Stimulated activated CD4-positive, alpha-beta T cell treated with anti-CD3 and anti-CD28 coated beads, Interleukin-12 subunit alpha, Interleukin-12 subunit beta, amount 100 ng/mL, for 4 hours (primary cell): ENCODE measurements around the gene KCND2.
"Not testable (repeated sequence)": the region's sequence is repeated elsewhere in the genome, so short reads cannot be mapped to it uniquely, and the experiment has no call there.

ENCODE experiments used
- DNase-seq: peaks from one replicate; pipeline ENCODE4 v3.0.0-alpha.2; 2020

The KCND2 gene

DNA sequence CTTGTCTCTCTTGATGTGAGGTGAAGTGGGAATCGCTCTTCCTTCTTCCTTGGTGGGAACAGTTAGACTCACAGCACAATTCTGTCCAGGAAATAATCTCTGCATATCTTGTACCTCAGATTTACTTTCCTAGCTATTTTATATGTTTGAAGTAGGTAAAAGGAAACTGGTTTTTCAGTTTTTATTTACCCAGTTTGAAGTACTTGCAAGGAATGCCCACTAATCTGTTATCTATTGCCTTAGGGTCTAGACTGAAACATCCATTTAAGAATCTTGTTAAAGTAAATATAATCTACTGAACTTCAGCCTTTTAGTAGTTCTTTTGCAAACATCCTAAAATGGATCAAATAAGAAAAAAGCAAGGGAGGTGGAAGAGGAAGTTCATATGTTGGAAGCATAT is 229.8 kb downstream of the KCND2 start:
- no peak for DNase-seq

- no peak for DNase-seq
Measured at GRCh38 chr7:120504386-120504785, 231.4 kb downstream of the KCND2 start.

- no peak for DNase-seq
Measured at GRCh38 chr7:120505770-120506169, 232.8 kb downstream of the KCND2 start.

- no peak for DNase-seq
Measured at GRCh38 chr7:120512701-120513100, 239.7 kb downstream of the KCND2 start.

DNA sequence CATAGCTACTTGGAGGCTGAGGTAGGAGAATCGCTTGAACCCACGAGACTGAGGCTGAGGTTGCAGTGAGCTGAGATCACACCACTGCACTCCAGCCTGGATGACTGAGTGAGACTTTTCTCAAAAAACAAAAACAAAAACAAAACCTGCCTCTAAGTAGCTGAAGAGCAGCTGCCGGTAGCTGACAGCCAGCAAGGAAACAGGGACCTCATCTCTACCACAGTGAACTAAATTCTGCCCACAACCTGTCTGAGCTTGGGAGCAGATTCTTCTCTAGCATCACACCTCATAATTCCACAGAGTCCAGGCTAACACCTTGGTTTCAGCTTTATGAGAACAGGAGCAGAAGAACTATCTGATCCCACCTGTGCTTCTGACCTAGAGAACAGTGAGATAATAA is 246.2 kb downstream of the KCND2 start:
- no peak for DNase-seq

- no peak for DNase-seq
Measured at GRCh38 chr7:120521761-120522737, 249.1 kb downstream of the KCND2 start.

GRCh38 chr7:120523985-120524384 is 251.0 kb downstream of the KCND2 start:
- DNase-seq, result no peak

- no peak for DNase-seq
Measured at GRCh38 chr7:120526902-120527509, 254.0 kb downstream of the KCND2 start.

- no peak for DNase-seq
Measured at GRCh38 chr7:120529736-120530135, 256.8 kb downstream of the KCND2 start.

DNA sequence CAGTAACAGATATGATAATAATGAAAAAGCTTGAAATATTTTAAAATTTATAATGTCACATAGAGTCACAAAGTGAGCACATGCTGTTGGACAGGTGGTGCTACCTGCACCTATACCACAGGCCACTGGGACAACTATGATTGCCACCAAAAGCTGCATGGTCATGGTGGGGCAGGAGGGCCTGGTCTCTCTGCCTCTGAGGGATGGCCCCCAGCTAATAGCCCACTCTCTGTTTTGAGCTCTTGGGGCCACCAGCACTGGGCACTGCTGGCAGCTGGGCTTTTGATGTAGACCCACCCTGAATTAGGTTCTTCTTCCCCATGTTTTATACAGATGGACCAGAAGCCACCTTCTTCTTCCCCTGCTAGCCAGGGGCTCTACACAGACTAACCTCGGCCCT is 265.4 kb downstream of the KCND2 start:
- DNase-seq, result no peak

DNA sequence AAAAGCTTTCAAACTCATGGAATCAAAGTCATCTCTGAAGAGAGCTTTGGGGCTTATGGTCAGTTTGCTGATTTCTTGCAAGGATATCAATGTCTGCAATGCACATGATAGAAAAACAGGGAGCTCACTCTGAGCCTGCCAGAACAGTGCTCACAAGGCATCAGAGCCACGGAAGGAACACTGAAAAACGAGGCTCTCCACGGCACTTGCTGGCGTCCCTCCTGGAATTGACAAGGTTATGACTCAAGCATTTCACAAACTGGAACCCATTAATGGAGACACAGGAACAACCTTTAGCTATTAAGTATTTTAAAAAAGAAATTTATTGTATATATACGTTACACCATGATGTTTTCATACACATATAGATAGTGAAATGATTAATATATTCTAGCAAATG is 266.3 kb downstream of the KCND2 start:
- DNase-seq, result no peak

- DNase-seq, result no peak
Measured at GRCh38 chr7:120547605-120548004, 274.6 kb downstream of the KCND2 start.

- no peak for DNase-seq
Measured at GRCh38 chr7:120550494-120551048, 277.6 kb downstream of the KCND2 start.

GRCh38 chr7:120553491-120553890 is 280.5 kb downstream of the KCND2 start:
- DNase-seq, result no peak

GRCh38 chr7:120554960-120555571 is 282.1 kb downstream of the KCND2 start:
- DNase-seq, result no peak

- DNase-seq, result no peak
Measured at GRCh38 chr7:120564145-120564544, 291.2 kb downstream of the KCND2 start.

GRCh38 chr7:120567204-120567603 is 294.2 kb downstream of the KCND2 start:
- no peak for DNase-seq

DNA sequence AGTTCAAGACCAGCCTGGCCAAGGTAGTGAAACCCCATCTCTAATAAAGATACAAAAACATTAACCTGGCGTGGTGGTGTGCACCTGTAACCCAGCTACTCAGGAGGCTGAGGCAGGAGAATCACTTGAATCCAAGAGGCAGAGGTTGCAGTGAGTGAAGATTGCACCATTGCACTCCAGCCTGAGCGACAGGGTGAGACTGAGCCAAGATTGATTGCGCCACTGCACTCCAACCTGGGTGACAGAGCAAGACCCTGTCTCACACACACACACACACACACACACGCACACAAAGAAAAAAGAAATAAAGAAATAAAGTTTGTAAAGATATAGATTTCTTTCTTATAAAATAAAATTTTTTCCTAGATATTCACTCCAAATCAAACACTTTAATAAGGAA is 305.7 kb downstream of the KCND2 start:
- not testable (repeated sequence) for DNase-seq

- DNase-seq, result no peak
Measured at GRCh38 chr7:120582916-120583315, 309.9 kb downstream of the KCND2 start.

GRCh38 chr7:120583899-120584586 is 311.1 kb downstream of the KCND2 start:
- no peak for DNase-seq

- DNase-seq, result no peak
Measured at GRCh38 chr7:120586571-120586970, 313.6 kb downstream of the KCND2 start.

- no peak for DNase-seq
Measured at GRCh38 chr7:120587243-120587642, 314.3 kb downstream of the KCND2 start.

DNA sequence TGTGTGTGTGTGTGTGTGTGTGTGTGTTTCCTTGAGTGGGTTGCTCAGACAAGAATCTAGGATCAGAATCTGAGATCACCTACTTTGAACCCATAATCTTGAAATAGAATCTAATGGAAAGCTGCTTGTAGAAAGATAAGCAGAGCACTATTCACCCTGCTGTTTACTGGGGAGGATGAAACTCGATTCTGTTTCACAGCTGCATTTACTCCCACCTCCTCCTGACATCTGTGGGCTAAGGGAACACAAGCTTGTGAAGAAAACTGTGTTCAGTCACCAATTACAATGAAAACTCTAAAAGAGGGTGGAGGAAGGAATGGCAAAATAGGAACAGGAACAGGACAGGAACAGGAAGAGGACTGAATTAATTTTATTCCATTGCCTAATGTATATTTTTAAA is 315.4 kb downstream of the KCND2 start:
- DNase-seq, result no peak
